IMR-90 (cell line): ENCODE data around the gene FANCE. TPM values are rescaled to one million over a fixed set of nuclear protein-coding genes. Genes with fewer than 3 reads are reported as not detected.

ENCODE experiments used
- ATAC-seq: fragments of 200-7000 bp; cut with Tn5 transposase; 2 replicates; pipeline ENCODE4 v1.9.1; 2020; ENCODE audit warnings: low read depth, mild to moderate bottlenecking, moderate library complexity
- BruUV-seq: library from RNA; stranded (reverse); fragments of 400-500 nt; replicated peaks from 2 replicates; lab custom pipeline; 2021; lab: Mats Ljungman, UMichigan
- CTCF ChIA-PET: fragments of 300-600 bp; formaldehyde crosslinking; extraction: SDS; loops from one replicate; lab custom pipeline; 2021; ENCODE audit warnings: antibody characterized with exemption; lab: Yijun Ruan, JAX
- POLR2A ChIA-PET: fragments of 300-600 bp; sonication (Branson Sonifier 250); formaldehyde crosslinking; loops from one replicate; lab custom pipeline; 2022; ENCODE audit warnings: antibody characterized with exemption; ENCODE audit not compliant: unreplicated experiment; lab: Charles Lee
- DNase-seq: peaks from one replicate; pipeline ENCODE4 v3.0.0; 2013
- H2AFZ ChIP-seq: replicated peaks from 2 replicates; pipeline ENCODE3; 2013; ENCODE audit warnings: low read length, mild to moderate bottlenecking; ENCODE audit not compliant: poor library complexity
- H2AK5ac ChIP-seq: 2 replicates; pipeline ENCODE4 v1.6.1; 2013; ENCODE audit warnings: low read depth, low read length, inconsistent platforms
- H2AK9ac ChIP-seq: replicated peaks from 2 replicates; pipeline ENCODE3; 2013; ENCODE audit warnings: mild to moderate bottlenecking, low read depth, low read length, moderate library complexity; ENCODE audit not compliant: poor library complexity
- H2BK120ac ChIP-seq: 2 replicates; pipeline ENCODE4 v1.6.1; 2013; ENCODE audit warnings: low read depth, low read length, inconsistent platforms
- H2BK15ac ChIP-seq: 3 replicates; pipeline ENCODE4 v1.6.1; 2013; ENCODE audit warnings: low read depth, low read length, inconsistent platforms
- H2BK20ac ChIP-seq: 2 replicates; pipeline ENCODE4 v1.6.1; 2013; ENCODE audit warnings: low read depth, mild to moderate bottlenecking, inconsistent platforms, low read length, moderate library complexity
- H2BK5ac ChIP-seq: 2 replicates; pipeline ENCODE4 v1.6.1; 2013; ENCODE audit warnings: mild to moderate bottlenecking, low read depth, low read length, inconsistent platforms; ENCODE audit not compliant: poor library complexity, severe bottlenecking
- H3K14ac ChIP-seq: replicated peaks from 2 replicates; pipeline ENCODE4 v1.6.1; 2013; ENCODE audit warnings: low read depth, low read length, inconsistent platforms
- H3K18ac ChIP-seq: 2 replicates; pipeline ENCODE4 v1.6.1; 2013; ENCODE audit warnings: low read depth, low read length, control low read depth
- H3K23ac ChIP-seq: 2 replicates; pipeline ENCODE4 v1.6.1; 2013; ENCODE audit warnings: low read depth, low read length, inconsistent platforms
- H3K27ac ChIP-seq: 2 replicates; pipeline ENCODE4 v1.5.1; 2013; ENCODE audit warnings: mild to moderate bottlenecking, control low read depth, low read length; ENCODE audit not compliant: insufficient read depth
- H3K27me3 ChIP-seq: 2 replicates; pipeline ENCODE4 v1.6.1; 2013; ENCODE audit warnings: low read length; ENCODE audit not compliant: control insufficient read depth, insufficient read depth
- H3K36me3 ChIP-seq: 2 replicates; pipeline ENCODE4 v1.6.1; 2013; ENCODE audit warnings: low read length, mixed read lengths; ENCODE audit not compliant: control insufficient read depth, insufficient read depth
- H3K4ac ChIP-seq: 2 replicates; pipeline ENCODE4 v1.6.1; 2013; ENCODE audit warnings: low read depth, low read length, inconsistent platforms
- H3K4me1 ChIP-seq: 2 replicates; pipeline ENCODE4 v1.6.1; 2013; ENCODE audit warnings: low read length, mixed read lengths; ENCODE audit not compliant: control insufficient read depth, insufficient read depth
- H3K4me2 ChIP-seq: 2 replicates; pipeline ENCODE4 v1.6.1; 2013; ENCODE audit warnings: low read depth, mild to moderate bottlenecking, control low read depth, low read length, moderate library complexity
- H3K4me3 ChIP-seq: 2 replicates; pipeline ENCODE4 v1.5.1; 2013; ENCODE audit warnings: low read depth, mild to moderate bottlenecking, control low read depth, low read length, moderate library complexity; ENCODE audit not compliant: insufficient read depth
- H3K56ac ChIP-seq: 2 replicates; pipeline ENCODE4 v1.6.1; 2013; ENCODE audit warnings: low read length, inconsistent platforms; ENCODE audit not compliant: insufficient read depth; ENCODE audit errors: extremely low read depth
- H3K79me1 ChIP-seq, 2 experiments: 2 replicates each; pipeline ENCODE4 v1.6.1; 2013; ENCODE audit warnings: low read length in 2 of 2, inconsistent platforms in 1 of 2, low read depth in 1 of 2
- H3K9ac ChIP-seq: 2 replicates; pipeline ENCODE4 v1.6.1; 2013; ENCODE audit warnings: low read depth, low read length, control low read depth
- H3K9me1 ChIP-seq: 2 replicates; pipeline ENCODE4 v1.6.1; 2013; ENCODE audit warnings: low read length, inconsistent platforms; ENCODE audit not compliant: insufficient read depth
- H3K9me3 ChIP-seq: 2 replicates; pipeline ENCODE4 v1.6.1; 2013; ENCODE audit warnings: low read length; ENCODE audit not compliant: control insufficient read depth, insufficient read depth
- H4K20me1 ChIP-seq: 2 replicates; pipeline ENCODE4 v1.6.1; 2013; ENCODE audit warnings: low read length, inconsistent platforms; ENCODE audit not compliant: insufficient read depth
- H4K5ac ChIP-seq: 2 replicates; pipeline ENCODE4 v1.6.1; 2013; ENCODE audit warnings: mild to moderate bottlenecking, low read depth, low read length, control low read depth
- H4K8ac ChIP-seq, 2 experiments: 2 replicates each; pipeline ENCODE4 v1.6.1; 2013; ENCODE audit warnings: low read depth in 2 of 2, low read length in 2 of 2, control low read depth in 1 of 2, inconsistent platforms in 1 of 2
- H4K91ac ChIP-seq: 2 replicates; pipeline ENCODE4 v1.6.1; 2013; ENCODE audit warnings: low read depth, low read length, inconsistent platforms; ENCODE audit not compliant: insufficient read depth
- BHLHE40 ChIP-seq: fragments of 150-350 bp; IDR thresholded peaks from 2 replicates; pipeline ENCODE4 v1.6.1; 2016; ENCODE audit warnings: mild to moderate bottlenecking, low read depth, low read length
- MXI1 ChIP-seq: IDR thresholded peaks from 2 replicates; pipeline ENCODE4 v1.6.1; 2012; ENCODE audit warnings: low read depth, mild to moderate bottlenecking, low read length, moderate library complexity, borderline replicate concordance
- RFX5 ChIP-seq: IDR thresholded peaks from 2 replicates; pipeline ENCODE4 v1.8.0; 2012; ENCODE audit warnings: low read depth, mild to moderate bottlenecking, low read length, moderate library complexity
- SMC3 ChIP-seq: fragments of 150-350 bp; IDR thresholded peaks from 2 replicates; pipeline ENCODE4 v1.6.1; 2016; ENCODE audit warnings: low read depth, mild to moderate bottlenecking, antibody characterized with exemption, low read length, moderate library complexity
- WGBS, 2 experiments: methylation state at CpG; one replicate each; pipeline versions ENCODE4 v1.1.5 to v1.1.7; 2013; ENCODE audit warnings: missing lambda C conversion rate in 2 of 2; ENCODE audit not compliant: insufficient read length in 1 of 2; ENCODE audit errors: extremely low coverage in 2 of 2; 5-methylcytosine and 5-hydroxymethylcytosine counted together
- dilution Hi-C: fragments of 300-500 bp; cut with HindIII; formaldehyde crosslinking; loops from one replicate; pipeline ENCODE4 v1.14.3; 2018; ENCODE audit warnings: low sequenced_read_pairs; ENCODE audit not compliant: unreplicated experiment
- in situ Hi-C: fragments of 300-500 bp; cut with MboI; formaldehyde crosslinking; loops from 3 replicates; pipeline ENCODE4 v1.14.3; 2019; ENCODE audit warnings: low sequenced_read_pairs, inconsistent platforms, mixed read lengths
- intact Hi-C: fragments of 100-400 bp; cut with micrococcal nuclease; formaldehyde crosslinking; loops from 2 replicates; pipeline ENCODE4 v1.10.0; 2022
- polyA plus RNA-seq, 3 experiments: library from polyadenylated mRNA; depleted of rRNA; stranded (reverse); fragments of >200 nt; gene quantifications; 2 replicates each; pipeline ENCODE4 v1.2.3, GENCODE V29; 2012; ENCODE audit warnings: low replicate concordance in 1 of 3
- total RNA-seq: library from RNA; depleted of rRNA; stranded (reverse); fragments of >200 nt; gene quantifications from 2 replicates; pipeline ENCODE4 v1.2.3, GENCODE V29; 2012
- TF ChIP-seq, protein P1 (sequence below): conservative IDR thresholded peaks from 2 replicates; pipeline ENCODE4 v1.5.1; 2012; ENCODE audit warnings: mild to moderate bottlenecking, low read depth, low read length, improper control_type of control experiment

FANCE gene
- total and polyA plus RNA-seq, 2 of the 4 experiments (the other 2 are of a cell fraction) = 7.1 to 9.1 TPM

DNA sequence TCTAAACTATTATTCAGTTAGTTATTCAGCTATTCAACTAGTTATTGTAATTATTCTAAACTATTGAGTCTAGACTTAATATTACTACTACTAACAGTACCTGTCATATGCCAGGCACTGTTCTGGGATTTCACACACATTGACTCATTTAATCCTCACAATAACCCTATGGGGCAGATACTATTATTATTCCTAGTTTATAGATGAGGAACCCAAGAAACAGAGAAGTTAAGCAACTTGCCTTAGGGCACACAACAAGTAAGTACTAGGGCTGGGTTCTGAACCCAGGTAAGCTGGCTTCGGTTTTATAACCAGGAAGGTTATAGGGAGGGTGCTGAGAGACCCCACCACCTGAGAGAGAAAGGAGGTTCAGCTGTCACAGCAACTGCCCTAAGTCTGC lies 36.9 kb downstream of the FANCE start:
- H3K4me3 ChIP-seq = no peak overlapping the region
- no peak overlapping the region for H3K56ac ChIP-seq
- H2AFZ ChIP-seq = no peak overlapping the region
- peak overlapping the region; percentile 89 for H2BK120ac ChIP-seq
- intact Hi-C loops (no loop called here), in situ Hi-C loops (no loop called here), dilution Hi-C loops (no loop called here)
- H4K8ac ChIP-seq = peak overlapping the region; percentile 64 to 93; a peak in 3 of 4 replicates
- peak overlapping the region; percentile 98 for H3K27ac ChIP-seq
- peak overlapping the region; percentile 96 for H3K14ac ChIP-seq
- no peaks in the 10 kb centered on the region for H3K27me3 ChIP-seq
- peaks cover 72% of the 10 kb centered on the region for H3K4me1 ChIP-seq
- peak overlapping the region; percentile 9 for H2BK20ac ChIP-seq
- H4K20me1 ChIP-seq = peaks cover 25% of the 10 kb centered on the region
- H3K18ac ChIP-seq = peak overlapping the region; percentile 97; the same call in 1 of the 2 replicates
- POLR2A ChIA-PET = interaction anchor here (1.0 kb wide), 1 partner anchor 18 kb away, joined by 3 read pairs; no protein-coding TSS in a partner anchor
- TF ChIP-seq RFX5 = no peak
- TF ChIP-seq, protein P1, sequence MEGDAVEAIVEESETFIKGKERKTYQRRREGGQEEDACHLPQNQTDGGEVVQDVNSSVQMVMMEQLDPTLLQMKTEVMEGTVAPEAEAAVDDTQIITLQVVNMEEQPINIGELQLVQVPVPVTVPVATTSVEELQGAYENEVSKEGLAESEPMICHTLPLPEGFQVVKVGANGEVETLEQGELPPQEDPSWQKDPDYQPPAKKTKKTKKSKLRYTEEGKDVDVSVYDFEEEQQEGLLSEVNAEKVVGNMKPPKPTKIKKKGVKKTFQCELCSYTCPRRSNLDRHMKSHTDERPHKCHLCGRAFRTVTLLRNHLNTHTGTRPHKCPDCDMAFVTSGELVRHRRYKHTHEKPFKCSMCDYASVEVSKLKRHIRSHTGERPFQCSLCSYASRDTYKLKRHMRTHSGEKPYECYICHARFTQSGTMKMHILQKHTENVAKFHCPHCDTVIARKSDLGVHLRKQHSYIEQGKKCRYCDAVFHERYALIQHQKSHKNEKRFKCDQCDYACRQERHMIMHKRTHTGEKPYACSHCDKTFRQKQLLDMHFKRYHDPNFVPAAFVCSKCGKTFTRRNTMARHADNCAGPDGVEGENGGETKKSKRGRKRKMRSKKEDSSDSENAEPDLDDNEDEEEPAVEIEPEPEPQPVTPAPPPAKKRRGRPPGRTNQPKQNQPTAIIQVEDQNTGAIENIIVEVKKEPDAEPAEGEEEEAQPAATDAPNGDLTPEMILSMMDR = no peak
- TF ChIP-seq BHLHE40 = no peak
- no peak for TF ChIP-seq MXI1
- TF ChIP-seq SMC3 = no peak
- peak overlapping the region; percentile 92; the same call in 2 of the 3 replicates for H2BK15ac ChIP-seq
- no peak overlapping the region for H3K4me2 ChIP-seq
- no CpG with 5 or more reads among the region's 1 CpG for WGBS, 2 experiments
- peak overlapping the region; percentile 97 for H3K4ac ChIP-seq
- ATAC-seq (no peak), DNase-seq (no peak)
- BruUV-seq = no TSS peak
- H2AK9ac ChIP-seq = peak overlapping the region; percentile 48
- H3K9me3 ChIP-seq = no peaks in the 10 kb centered on the region
- peak overlapping the region; percentile 98 for H2AK5ac ChIP-seq
- H3K9me1 ChIP-seq = peaks cover 41% of the 10 kb centered on the region
- peak overlapping the region; percentile 95 for H2BK5ac ChIP-seq
- H3K79me1 ChIP-seq = peaks cover 45 to 96% of the 10 kb centered on the region in 2 experiments
- peak overlapping the region; percentile 97 for H4K91ac ChIP-seq
- peak overlapping the region; percentile 88 for H4K5ac ChIP-seq
- H3K36me3 ChIP-seq = peaks cover 21% of the 10 kb centered on the region
- H3K23ac ChIP-seq = peak overlapping the region; percentile 35; the same call in 1 of the 2 replicates
- H3K9ac ChIP-seq = peak overlapping the region; percentile 94
- CTCF ChIA-PET = interaction anchor here (1.3 kb wide), 1 partner anchor 8 kb away, joined by 3 read pairs; no protein-coding TSS in a partner anchor
